ENCODE measurements around the gene RTN4IP1.

RTN4IP1 gene

GRCh38 chr6:106614592-106615257 is 14.6 kb downstream of the RTN4IP1 start:
- no peak for DNase-seq (ENCODE audit: low read depth, low spot score)
- H3K4me3 ChIP-seq (ENCODE audit: low read depth, low read length) = no peak overlapping the region
- CTCF ChIA-PET = interaction anchor here (0.9 to 1.3 kb wide), 2 partner anchors 365 to 383 kb away, joined by 3 to 6 read pairs; no protein-coding TSS in a partner anchor
- POLR2A ChIA-PET = no interaction called here
- no peak for TF ChIP-seq CTCF (IDR thresholded peaks at IDR 0.05; ENCODE audit: insufficient read depth, low read length, missing control alignments)

- no peak overlapping the region for H3K4me3 ChIP-seq (ENCODE audit: low read depth, low read length)
- CTCF ChIA-PET = interaction anchor here (0.9 to 1.3 kb wide), 2 partner anchors 365 to 383 kb away, joined by 3 to 6 read pairs; no protein-coding TSS in a partner anchor
- DNase-seq (ENCODE audit: low read depth, low spot score) = no peak
- TF ChIP-seq CTCF (IDR thresholded peaks at IDR 0.05; ENCODE audit: insufficient read depth, low read length, missing control alignments) = no peak
- POLR2A ChIA-PET = no interaction called here
Measured at GRCh38 chr6:106614166-106614565, 15.1 kb downstream of the RTN4IP1 start.

- DNase-seq (ENCODE audit: low read depth, low spot score) = no peak
- ChIA-PET POLR2A (no interaction called here), CTCF (interaction anchor here (0.9 to 1.3 kb wide), 2 partner anchors 366 to 384 kb away, joined by 3 to 6 read pairs; no protein-coding TSS in a partner anchor)
- TF ChIP-seq CTCF (IDR thresholded peaks at IDR 0.05; ENCODE audit: insufficient read depth, low read length, missing control alignments) = no peak
- H3K4me3 ChIP-seq (ENCODE audit: low read depth, low read length) = no peak overlapping the region
Measured at GRCh38 chr6:106613590-106613989, 15.7 kb downstream of the RTN4IP1 start.

- ChIA-PET CTCF (no interaction called here), POLR2A (no interaction called here)
- no peak for TF ChIP-seq CTCF (IDR thresholded peaks at IDR 0.05; ENCODE audit: insufficient read depth, low read length, missing control alignments)
- no peak overlapping the region for H3K4me3 ChIP-seq (ENCODE audit: low read depth, low read length)
- DNase-seq (ENCODE audit: low read depth, low spot score) = no peak
Measured at GRCh38 chr6:106612671-106613416, 16.5 kb downstream of the RTN4IP1 start.

- CTCF ChIA-PET = interaction anchor here (1.0 to 4.7 kb wide), 6 partner anchors 9 to 385 kb away, joined by 3 to 57 read pairs (median 14); no protein-coding TSS in a partner anchor
- no peak for TF ChIP-seq CTCF (IDR thresholded peaks at IDR 0.05; ENCODE audit: insufficient read depth, low read length, missing control alignments)
- POLR2A ChIA-PET = no interaction called here
- no peak for DNase-seq (ENCODE audit: low read depth, low spot score)
- H3K4me3 ChIP-seq (ENCODE audit: low read depth, low read length) = no peak overlapping the region
Measured at GRCh38 chr6:106611030-106611429, 18.3 kb downstream of the RTN4IP1 start.

GRCh38 chr6:106609699-106610098 is 19.6 kb downstream of the RTN4IP1 start:
- POLR2A ChIA-PET = no interaction called here

More at GRCh38 chr6:106609699-106610098, 19.6 kb downstream of the RTN4IP1 start:
- peak; percentile 30 for TF ChIP-seq CTCF (IDR thresholded peaks at IDR 0.05; ENCODE audit: insufficient read depth, low read length, missing control alignments)
- H3K4me3 ChIP-seq (ENCODE audit: low read depth, low read length) = no peak overlapping the region
- CTCF ChIA-PET = interaction anchor here (0.7 to 4.7 kb wide), 11 partner anchors 11 to 658 kb away, joined by 3 to 57 read pairs (median 4); no protein-coding TSS in a partner anchor
- no peak for DNase-seq (ENCODE audit: low read depth, low spot score)

Data from AG04449 (cell line).